HL-60 (cell line): ENCODE data around the gene CCDC198.

Source experiments
- DNase-seq, 2 experiments: peaks; one replicate each; pipeline ENCODE4 v3.0.0-alpha.2; 2010 to 2020; ENCODE audit warnings: low read depth in 1 of 2, low spot score in 1 of 2
- H3K27ac ChIP-seq: fragments of 250-450 bp; sonication (Bioruptor Pico); replicated peaks from 2 replicates; pipeline ENCODE4 v1.5.1; 2020; ENCODE audit warnings: mild to moderate bottlenecking, moderate library complexity
- H3K27me3 ChIP-seq: fragments of 250-450 bp; sonication (Bioruptor Pico); 2 replicates; pipeline ENCODE4 v1.5.1; 2021; ENCODE audit warnings: mild to moderate bottlenecking, moderate library complexity; ENCODE audit not compliant: insufficient read depth, poor library complexity, severe bottlenecking
- H3K4me3 ChIP-seq: replicated peaks from 2 replicates; pipeline ENCODE4 v1.5.1; 2011; ENCODE audit warnings: mild to moderate bottlenecking, control low read depth, low read length; ENCODE audit not compliant: insufficient read depth
- GABPA ChIP-seq: IDR thresholded peaks from 2 replicates; pipeline ENCODE4 v1.6.1; 2012; ENCODE audit warnings: low read depth
- POLR2AphosphoS5 ChIP-seq: IDR thresholded peaks from 2 replicates; pipeline ENCODE4 v1.6.1; 2012; ENCODE audit warnings: low read depth
- SPI1 ChIP-seq: IDR thresholded peaks from 2 replicates; pipeline ENCODE4 v1.6.1; 2012; ENCODE audit warnings: low read depth, mild to moderate bottlenecking, borderline replicate concordance
- TF ChIP-seq, protein P1 (sequence below): IDR thresholded peaks from one replicate; pipeline ENCODE4 v1.5.1; 2011; ENCODE audit warnings: low read length, control low read depth, inconsistent platforms; ENCODE audit not compliant: insufficient read depth
- TF ChIP-seq, protein P2 (sequence below): IDR thresholded peaks from 2 replicates; pipeline ENCODE4 v1.6.1; 2012; ENCODE audit warnings: low read depth; ENCODE audit not compliant: insufficient replicate concordance

Gene CCDC198

DNA sequence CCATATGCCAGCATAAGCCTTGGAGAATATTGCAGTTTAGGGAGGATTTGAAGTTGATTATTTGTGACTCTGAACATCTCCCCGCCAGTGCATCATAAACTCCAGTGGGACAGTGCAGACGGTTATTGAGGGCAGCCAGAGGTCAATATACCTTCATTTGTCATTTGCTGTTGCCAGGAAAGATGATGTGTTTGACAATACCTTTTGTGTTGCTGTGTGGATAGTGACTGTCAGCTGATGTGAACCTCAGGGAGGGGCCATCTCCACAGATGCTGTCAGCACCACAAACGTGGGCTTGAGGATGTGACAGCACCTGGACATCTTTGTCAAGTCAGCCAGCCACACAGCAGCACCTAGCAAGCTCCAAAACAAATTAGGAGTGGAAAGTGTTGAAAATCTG lies 11.5 kb downstream of the CCDC198 start:
- no peak overlapping the region for H3K4me3 ChIP-seq
- H3K27me3 ChIP-seq = no peaks in the 10 kb centered on the region
- no peak overlapping the region for H3K27ac ChIP-seq
- TF ChIP-seq SPI1 = no peak
- TF ChIP-seq POLR2AphosphoS5 = no peak
- TF ChIP-seq, protein P1, sequence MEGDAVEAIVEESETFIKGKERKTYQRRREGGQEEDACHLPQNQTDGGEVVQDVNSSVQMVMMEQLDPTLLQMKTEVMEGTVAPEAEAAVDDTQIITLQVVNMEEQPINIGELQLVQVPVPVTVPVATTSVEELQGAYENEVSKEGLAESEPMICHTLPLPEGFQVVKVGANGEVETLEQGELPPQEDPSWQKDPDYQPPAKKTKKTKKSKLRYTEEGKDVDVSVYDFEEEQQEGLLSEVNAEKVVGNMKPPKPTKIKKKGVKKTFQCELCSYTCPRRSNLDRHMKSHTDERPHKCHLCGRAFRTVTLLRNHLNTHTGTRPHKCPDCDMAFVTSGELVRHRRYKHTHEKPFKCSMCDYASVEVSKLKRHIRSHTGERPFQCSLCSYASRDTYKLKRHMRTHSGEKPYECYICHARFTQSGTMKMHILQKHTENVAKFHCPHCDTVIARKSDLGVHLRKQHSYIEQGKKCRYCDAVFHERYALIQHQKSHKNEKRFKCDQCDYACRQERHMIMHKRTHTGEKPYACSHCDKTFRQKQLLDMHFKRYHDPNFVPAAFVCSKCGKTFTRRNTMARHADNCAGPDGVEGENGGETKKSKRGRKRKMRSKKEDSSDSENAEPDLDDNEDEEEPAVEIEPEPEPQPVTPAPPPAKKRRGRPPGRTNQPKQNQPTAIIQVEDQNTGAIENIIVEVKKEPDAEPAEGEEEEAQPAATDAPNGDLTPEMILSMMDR = no peak
- TF ChIP-seq, protein P2, sequence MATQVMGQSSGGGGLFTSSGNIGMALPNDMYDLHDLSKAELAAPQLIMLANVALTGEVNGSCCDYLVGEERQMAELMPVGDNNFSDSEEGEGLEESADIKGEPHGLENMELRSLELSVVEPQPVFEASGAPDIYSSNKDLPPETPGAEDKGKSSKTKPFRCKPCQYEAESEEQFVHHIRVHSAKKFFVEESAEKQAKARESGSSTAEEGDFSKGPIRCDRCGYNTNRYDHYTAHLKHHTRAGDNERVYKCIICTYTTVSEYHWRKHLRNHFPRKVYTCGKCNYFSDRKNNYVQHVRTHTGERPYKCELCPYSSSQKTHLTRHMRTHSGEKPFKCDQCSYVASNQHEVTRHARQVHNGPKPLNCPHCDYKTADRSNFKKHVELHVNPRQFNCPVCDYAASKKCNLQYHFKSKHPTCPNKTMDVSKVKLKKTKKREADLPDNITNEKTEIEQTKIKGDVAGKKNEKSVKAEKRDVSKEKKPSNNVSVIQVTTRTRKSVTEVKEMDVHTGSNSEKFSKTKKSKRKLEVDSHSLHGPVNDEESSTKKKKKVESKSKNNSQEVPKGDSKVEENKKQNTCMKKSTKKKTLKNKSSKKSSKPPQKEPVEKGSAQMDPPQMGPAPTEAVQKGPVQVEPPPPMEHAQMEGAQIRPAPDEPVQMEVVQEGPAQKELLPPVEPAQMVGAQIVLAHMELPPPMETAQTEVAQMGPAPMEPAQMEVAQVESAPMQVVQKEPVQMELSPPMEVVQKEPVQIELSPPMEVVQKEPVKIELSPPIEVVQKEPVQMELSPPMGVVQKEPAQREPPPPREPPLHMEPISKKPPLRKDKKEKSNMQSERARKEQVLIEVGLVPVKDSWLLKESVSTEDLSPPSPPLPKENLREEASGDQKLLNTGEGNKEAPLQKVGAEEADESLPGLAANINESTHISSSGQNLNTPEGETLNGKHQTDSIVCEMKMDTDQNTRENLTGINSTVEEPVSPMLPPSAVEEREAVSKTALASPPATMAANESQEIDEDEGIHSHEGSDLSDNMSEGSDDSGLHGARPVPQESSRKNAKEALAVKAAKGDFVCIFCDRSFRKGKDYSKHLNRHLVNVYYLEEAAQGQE = no peak
- no peak for TF ChIP-seq GABPA
- no peak for DNase-seq

- TF ChIP-seq SPI1 = no peak
- no peak for TF ChIP-seq POLR2AphosphoS5
- TF ChIP-seq, protein P2 = no peak
- TF ChIP-seq GABPA = no peak
- TF ChIP-seq, protein P1 = no peak
- no peak overlapping the region for H3K27ac ChIP-seq
- no peaks in the 10 kb centered on the region for H3K27me3 ChIP-seq
- no peak overlapping the region for H3K4me3 ChIP-seq
- no peak for DNase-seq
Measured at GRCh38 chr14:57480051-57480450, 13.6 kb downstream of the CCDC198 start.

- Histone ChIP-seq H3K4me3 (no peak overlapping the region), H3K27ac (no peak overlapping the region), H3K27me3 (no peaks in the 10 kb centered on the region)
- no peak for DNase-seq
- TF ChIP-seq, protein P1 = no peak
- TF ChIP-seq POLR2AphosphoS5 (no peak), GABPA (no peak), SPI1 (no peak)
- TF ChIP-seq, protein P2 = no peak
Measured at GRCh38 chr14:57479197-57479596, 14.5 kb downstream of the CCDC198 start.
